ENCODE results near the gene GRIP1. TPM values are rescaled to one million over a fixed set of nuclear protein-coding genes. Genes with fewer than 3 reads are reported as not detected.

The GRIP1 gene
- total RNA-seq, 4 donors from 2014 or later = 14.3 to 319 (median 20.6) TPM

- Histone ChIP-seq H3K4me3 (no peak overlapping the region), H3K4me1 (no peaks in the 10 kb centered on the region), H3K27me3 (peaks cover 4% of the 10 kb centered on the region), H3K27ac (no peak overlapping the region), H3K36me3 (no peaks in the 10 kb centered on the region), H3K9me3 (no peaks in the 10 kb centered on the region)
- 79% methylated on average over 4 of the region's 4 CpGs for WGBS
- no peak for DNase-seq (ENCODE audit: low spot score in 2 of 2)
- no peak for TF ChIP-seq CTCF (IDR thresholded peaks at IDR 0.05)
- no peak for TF ChIP-seq POLR2A (IDR thresholded peaks at IDR 0.05)
- TF ChIP-seq EP300 (IDR thresholded peaks at IDR 0.05) = no peak
- no peak for TF ChIP-seq POLR2AphosphoS5 (IDR thresholded peaks at IDR 0.05)
These were observed 21.0 kb upstream of the GRIP1 start for GRCh38 chr12:66699738-66700482.

GRCh38 chr12:66698558-66698957 is 19.7 kb upstream of the GRIP1 start:
- Histone ChIP-seq H3K4me1 (no peaks in the 10 kb centered on the region), H3K9me3 (no peaks in the 10 kb centered on the region), H3K27me3 (peaks cover 4% of the 10 kb centered on the region), H3K27ac (no peak overlapping the region), H3K36me3 (no peaks in the 10 kb centered on the region), H3K4me3 (no peak overlapping the region)
- WGBS = 81% methylated on average over 4 of the region's 4 CpGs
- TF ChIP-seq POLR2A (IDR thresholded peaks at IDR 0.05) (no peak), POLR2AphosphoS5 (IDR thresholded peaks at IDR 0.05) (no peak), CTCF (IDR thresholded peaks at IDR 0.05) (no peak), EP300 (IDR thresholded peaks at IDR 0.05) (no peak)
- DNase-seq (ENCODE audit: low spot score in 2 of 2) = no peak

GRCh38 chr12:66697404-66697803 is 18.5 kb upstream of the GRIP1 start:
- H3K4me3 ChIP-seq = no peak overlapping the region
- no peak for DNase-seq (ENCODE audit: low spot score in 2 of 2)
- H3K36me3 ChIP-seq = no peaks in the 10 kb centered on the region
- 83% methylated on average over 3 of the region's 3 CpGs for WGBS
- no peaks in the 10 kb centered on the region for H3K9me3 ChIP-seq
- no peaks in the 10 kb centered on the region for H3K4me1 ChIP-seq
- peaks cover 4% of the 10 kb centered on the region for H3K27me3 ChIP-seq
- H3K27ac ChIP-seq = no peak overlapping the region
- TF ChIP-seq EP300 (IDR thresholded peaks at IDR 0.05) (no peak), POLR2A (IDR thresholded peaks at IDR 0.05) (no peak), CTCF (IDR thresholded peaks at IDR 0.05) (no peak), POLR2AphosphoS5 (IDR thresholded peaks at IDR 0.05) (no peak)

- H3K27me3 ChIP-seq = no peaks in the 10 kb centered on the region
- DNase-seq (ENCODE audit: low spot score in 2 of 2) = no peak
- H3K4me3 ChIP-seq = no peak overlapping the region
- TF ChIP-seq EP300 (IDR thresholded peaks at IDR 0.05) (no peak), CTCF (IDR thresholded peaks at IDR 0.05) (no peak), POLR2AphosphoS5 (IDR thresholded peaks at IDR 0.05) (no peak), POLR2A (IDR thresholded peaks at IDR 0.05) (no peak)
- no peaks in the 10 kb centered on the region for H3K4me1 ChIP-seq
- H3K9me3 ChIP-seq = no peaks in the 10 kb centered on the region
- WGBS = 57% methylated on average over 5 of the region's 5 CpGs
- H3K36me3 ChIP-seq = no peaks in the 10 kb centered on the region
- no peak overlapping the region for H3K27ac ChIP-seq
These were observed 16.1 kb upstream of the GRIP1 start for GRCh38 chr12:66694666-66695613.
